Gastroesophageal sphincter (tissue), 3 donors: ENCODE results near the gene FKBP15.

Experiments used
- POLR2A ChIP-seq, 2 donors: fragments of 450-650 bp; IDR thresholded peaks; one replicate each; pipeline ENCODE4 v1.6.1; 2017; ENCODE audit warnings: antibody characterized with exemption in 2 of 2, mild to moderate bottlenecking in 2 of 2, moderate library complexity in 1 of 2
- TF ChIP-seq, protein P1 (sequence below), 4 experiments: fragments of 200-600 bp in 2 of 4; fragments of 450-650 bp in 2 of 4; sonication (generic) in 1 of 4; IDR thresholded peaks; one replicate each; pipeline ENCODE4 v1.5.1; 2017 to 2019; ENCODE audit warnings: antibody characterized with exemption in 4 of 4, mild to moderate bottlenecking in 2 of 4, moderate library complexity in 2 of 4

DNA sequence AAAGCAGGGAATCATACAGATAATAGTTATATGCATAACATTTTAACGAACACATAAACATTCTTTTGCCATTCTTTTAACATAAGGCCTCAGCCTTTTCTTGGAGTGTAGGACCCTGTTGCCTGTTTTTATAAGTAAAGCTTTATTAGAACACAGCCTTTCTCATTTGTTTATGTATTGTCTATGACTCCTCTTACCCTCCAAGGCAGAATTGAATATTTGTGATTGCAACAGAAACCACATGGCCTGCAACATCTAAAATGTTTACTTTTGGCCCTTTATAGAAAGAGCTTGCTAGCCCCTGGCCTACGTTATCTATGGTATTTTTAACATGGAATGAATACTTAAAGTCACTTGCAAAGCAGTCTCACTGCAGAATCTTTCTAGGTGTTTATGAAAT is 2.9 kb upstream of the FKBP15 start:
- TF ChIP-seq, protein P1, sequence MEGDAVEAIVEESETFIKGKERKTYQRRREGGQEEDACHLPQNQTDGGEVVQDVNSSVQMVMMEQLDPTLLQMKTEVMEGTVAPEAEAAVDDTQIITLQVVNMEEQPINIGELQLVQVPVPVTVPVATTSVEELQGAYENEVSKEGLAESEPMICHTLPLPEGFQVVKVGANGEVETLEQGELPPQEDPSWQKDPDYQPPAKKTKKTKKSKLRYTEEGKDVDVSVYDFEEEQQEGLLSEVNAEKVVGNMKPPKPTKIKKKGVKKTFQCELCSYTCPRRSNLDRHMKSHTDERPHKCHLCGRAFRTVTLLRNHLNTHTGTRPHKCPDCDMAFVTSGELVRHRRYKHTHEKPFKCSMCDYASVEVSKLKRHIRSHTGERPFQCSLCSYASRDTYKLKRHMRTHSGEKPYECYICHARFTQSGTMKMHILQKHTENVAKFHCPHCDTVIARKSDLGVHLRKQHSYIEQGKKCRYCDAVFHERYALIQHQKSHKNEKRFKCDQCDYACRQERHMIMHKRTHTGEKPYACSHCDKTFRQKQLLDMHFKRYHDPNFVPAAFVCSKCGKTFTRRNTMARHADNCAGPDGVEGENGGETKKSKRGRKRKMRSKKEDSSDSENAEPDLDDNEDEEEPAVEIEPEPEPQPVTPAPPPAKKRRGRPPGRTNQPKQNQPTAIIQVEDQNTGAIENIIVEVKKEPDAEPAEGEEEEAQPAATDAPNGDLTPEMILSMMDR (IDR thresholded peaks at IDR 0.05) = no peak
- TF ChIP-seq POLR2A (IDR thresholded peaks at IDR 0.05) = no peak
